Astrocyte (in vitro differentiated cells and primary cell): Measurements from ENCODE around the gene NPC2.

ENCODE experiments used
- CTCF ChIP-seq: IDR thresholded peaks from 2 replicates; pipeline ENCODE4 v1.5.1; 2011; ENCODE audit warnings: low read depth, mild to moderate bottlenecking, inconsistent platforms, low read length, moderate library complexity; ENCODE audit not compliant: insufficient read depth
- EZH2 ChIP-seq: IDR thresholded peaks from 2 replicates; pipeline ENCODE4 v1.6.1; 2012; ENCODE audit warnings: mild to moderate bottlenecking, low read length, inconsistent platforms; ENCODE audit not compliant: insufficient read depth

DNA sequence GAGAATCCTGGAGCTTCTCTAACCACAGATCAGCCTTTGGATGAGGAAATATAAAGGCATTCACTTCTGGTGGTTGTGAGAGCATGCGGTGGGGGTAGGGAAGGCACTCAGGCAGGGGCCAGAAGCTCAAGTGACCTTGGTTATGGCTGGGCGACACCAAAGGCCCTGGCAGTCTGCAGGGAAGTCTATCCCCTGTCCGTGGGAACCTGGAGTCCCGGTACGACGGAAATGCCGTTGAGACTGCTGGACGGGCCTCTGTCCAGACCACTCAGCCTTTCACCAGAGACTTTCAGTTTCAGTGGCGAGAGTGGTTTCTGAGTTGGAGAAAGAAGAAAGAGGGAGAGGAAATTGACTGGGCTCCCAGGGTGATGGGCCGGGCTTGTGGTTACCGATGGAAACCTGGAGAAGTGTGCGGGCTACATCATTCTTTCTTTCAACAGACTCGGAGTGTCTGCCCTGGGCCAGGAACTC lies 21.4 kb upstream of the NPC2 start:
- TF ChIP-seq CTCF (no peak), EZH2 (no peak)
